GM18907 (cell line): Measurements from ENCODE around the gene RINL.

Source experiments
- ATAC-seq: cut with Tn5 transposase; IDR thresholded peaks from one replicate; pipeline ENCODE4 v1.9.1; 2021; ENCODE audit warnings: mild to moderate bottlenecking, moderate library complexity; ENCODE audit not compliant: unreplicated experiment

Gene RINL

GRCh38 chr19:38877781-38878574, at the start of gene RINL:
RINL (minus strand) TSS chr19:38878275; CDS start chr19:38876742, 1,533 bp downstream.
- peak; percentile 58 for ATAC-seq

GRCh38 chr19:38924388-38924787, 46.3 kb upstream of the RINL start:
- ATAC-seq: no peak

- ATAC-seq: no peak
These were observed 44.4 kb upstream of the RINL start for GRCh38 chr19:38922482-38922881.

GRCh38 chr19:38921420-38922274, 43.6 kb upstream of the RINL start:
- ATAC-seq: no peak

- no peak for ATAC-seq
These were observed 42.7 kb upstream of the RINL start for GRCh38 chr19:38920602-38921419.

- no peak for ATAC-seq
These were observed 41.9 kb upstream of the RINL start for GRCh38 chr19:38919837-38920601.

GRCh38 chr19:38918526-38918925, 40.5 kb upstream of the RINL start:
- no peak for ATAC-seq

- ATAC-seq: no peak
These were observed 39.9 kb upstream of the RINL start for GRCh38 chr19:38917921-38918491.

GRCh38 chr19:38917516-38917915, 39.4 kb upstream of the RINL start:
- no peak for ATAC-seq

- no peak for ATAC-seq
These were observed 37.5 kb upstream of the RINL start for GRCh38 chr19:38915329-38916321.

- no peak for ATAC-seq
These were observed 35.9 kb upstream of the RINL start for GRCh38 chr19:38913958-38914357.

GRCh38 chr19:38912600-38913514, 34.8 kb upstream of the RINL start:
- ATAC-seq: no peak

- ATAC-seq: no peak
These were observed 33.4 kb upstream of the RINL start for GRCh38 chr19:38911388-38912001.

- no peak for ATAC-seq
These were observed 32.4 kb upstream of the RINL start for GRCh38 chr19:38910488-38910887.

- ATAC-seq: no peak
These were observed 30.8 kb upstream of the RINL start for GRCh38 chr19:38908911-38909310.

GRCh38 chr19:38907670-38908069, 29.6 kb upstream of the RINL start:
- ATAC-seq: no peak

- no peak for ATAC-seq
These were observed 29.2 kb upstream of the RINL start for GRCh38 chr19:38907227-38907626.
